ENCODE data around the gene CEACAM16.
"Not testable (repeated sequence)": the region's sequence is repeated elsewhere in the genome, so short reads cannot be mapped to it uniquely, and the experiment has no call there.

Gene CEACAM16

GRCh38 chr19:44677019-44677811 is 21.7 kb upstream of the CEACAM16 start:
- no peak for DNase-seq

GRCh38 chr19:44680536-44680935 is 18.4 kb upstream of the CEACAM16 start:
- no peak for DNase-seq

DNA sequence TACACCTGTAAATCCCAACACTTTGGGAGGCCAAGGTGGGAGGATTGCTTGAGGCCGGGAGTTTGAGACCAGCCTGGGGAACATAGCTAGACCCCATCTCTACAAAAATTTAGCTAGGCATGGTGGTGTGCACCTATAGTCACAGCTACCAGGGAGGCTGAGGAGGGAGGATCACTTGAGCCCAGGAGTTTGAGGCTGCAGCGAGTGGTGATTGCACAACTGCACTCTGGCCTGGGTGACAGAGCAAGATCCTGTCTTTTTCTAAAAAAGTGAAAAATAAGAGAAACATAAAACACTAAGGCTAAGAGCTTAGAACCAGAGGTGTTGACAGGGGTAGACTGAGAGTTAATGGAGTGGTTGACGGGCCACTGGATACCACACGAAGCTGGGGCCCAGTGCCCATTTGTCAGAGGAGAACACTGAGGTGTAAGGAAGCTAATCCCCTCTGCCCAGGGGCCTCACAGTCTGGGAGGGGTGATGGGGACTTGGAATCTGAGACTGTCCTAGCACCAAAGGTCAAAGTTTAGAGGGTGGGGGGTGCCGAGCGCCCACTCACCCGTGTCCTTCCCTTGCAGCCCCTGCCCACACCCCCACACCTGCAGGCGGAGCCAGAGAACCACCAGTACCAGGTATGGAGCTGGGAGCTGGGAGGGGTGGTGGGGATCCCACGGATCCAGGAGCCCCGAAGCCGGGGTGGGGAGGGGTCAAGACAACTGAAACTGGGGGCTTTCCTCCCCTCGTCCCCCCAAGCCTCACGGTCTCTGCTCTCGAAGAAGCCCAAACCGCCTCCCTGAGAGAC is 16.8 kb upstream of the CEACAM16 start:
- no peak for DNase-seq

DNA sequence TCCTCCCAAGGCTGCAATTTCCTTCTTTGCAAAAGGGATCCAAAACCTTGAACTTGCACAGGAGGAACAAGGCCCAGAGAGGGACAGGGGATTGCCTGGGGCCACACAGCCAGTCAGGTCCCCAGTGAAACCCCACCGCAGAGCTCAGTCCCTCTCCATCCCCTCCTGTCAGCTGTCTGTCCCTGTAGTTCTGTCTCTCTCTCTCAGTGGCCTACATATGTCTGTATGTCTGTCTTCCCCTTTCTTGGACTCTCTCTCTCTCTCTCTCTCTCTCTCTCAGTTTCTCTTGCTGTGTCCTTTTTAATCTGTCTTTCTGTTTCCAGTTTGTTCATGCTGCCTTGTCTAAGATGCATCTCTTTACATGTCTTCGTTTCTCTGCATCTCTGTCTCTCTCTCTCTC is 16.1 kb upstream of the CEACAM16 start:
- DNase-seq = no peak

DNA sequence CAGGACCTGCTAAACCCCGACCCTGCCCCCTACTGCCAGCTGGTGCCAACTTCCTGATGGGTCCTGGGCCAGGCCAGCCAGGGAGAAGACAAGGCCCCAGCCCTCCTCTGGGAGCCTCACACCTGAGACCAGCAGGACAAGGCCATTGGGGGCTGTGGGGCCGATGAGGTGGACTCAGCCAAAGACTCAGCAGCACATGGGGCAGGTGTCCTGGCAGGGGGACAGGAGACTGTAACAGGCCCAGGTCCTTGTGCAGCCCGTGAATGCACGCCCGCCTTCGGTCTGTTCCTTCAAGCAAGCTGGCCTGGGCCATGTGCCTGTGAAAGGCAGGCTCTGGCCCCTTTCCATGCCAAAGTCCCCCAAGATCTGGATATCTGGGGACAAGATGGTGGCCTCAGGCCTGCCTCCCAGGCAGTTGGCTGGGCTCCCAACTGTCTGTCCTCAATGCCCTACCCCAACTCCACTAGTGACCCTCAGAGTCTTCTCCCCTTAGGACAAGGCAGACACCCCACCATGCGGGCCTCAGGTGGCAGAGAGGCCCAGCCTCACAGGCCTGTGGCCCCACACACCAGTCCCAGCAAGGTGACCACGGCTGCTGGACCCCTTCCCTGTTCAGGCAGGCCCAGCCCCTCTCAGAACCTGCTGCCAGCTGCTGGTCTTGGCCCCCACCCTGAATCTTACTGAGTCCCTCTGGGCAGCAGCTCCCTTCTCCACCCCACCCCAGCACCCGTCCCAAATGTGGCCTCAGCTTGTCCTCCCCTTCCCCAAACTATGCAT is 15.3 kb upstream of the CEACAM16 start:
- DNase-seq = no peak

DNA sequence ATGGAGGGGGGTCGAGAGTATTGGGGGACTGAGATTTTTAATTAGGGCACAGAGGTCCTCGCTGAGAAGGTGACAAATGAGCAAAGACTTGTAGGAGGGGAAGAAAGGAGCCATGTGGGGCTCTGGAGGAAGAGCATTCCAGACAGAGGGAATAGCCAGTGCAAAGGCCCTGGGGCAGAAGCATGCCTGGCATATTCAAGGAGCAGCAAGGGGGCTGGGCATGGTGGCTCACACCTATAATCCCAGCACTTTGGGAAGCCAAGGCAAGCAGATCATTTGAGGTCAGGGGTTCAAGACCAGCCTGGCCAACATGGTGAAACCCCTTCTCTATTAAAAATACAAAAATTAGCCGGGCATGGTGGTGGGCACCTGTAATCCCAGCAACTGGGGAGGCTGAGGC is 14.6 kb upstream of the CEACAM16 start:
- DNase-seq = not testable (repeated sequence)

GRCh38 chr19:44684892-44685863 is 13.8 kb upstream of the CEACAM16 start:
- no peak for DNase-seq

DNA sequence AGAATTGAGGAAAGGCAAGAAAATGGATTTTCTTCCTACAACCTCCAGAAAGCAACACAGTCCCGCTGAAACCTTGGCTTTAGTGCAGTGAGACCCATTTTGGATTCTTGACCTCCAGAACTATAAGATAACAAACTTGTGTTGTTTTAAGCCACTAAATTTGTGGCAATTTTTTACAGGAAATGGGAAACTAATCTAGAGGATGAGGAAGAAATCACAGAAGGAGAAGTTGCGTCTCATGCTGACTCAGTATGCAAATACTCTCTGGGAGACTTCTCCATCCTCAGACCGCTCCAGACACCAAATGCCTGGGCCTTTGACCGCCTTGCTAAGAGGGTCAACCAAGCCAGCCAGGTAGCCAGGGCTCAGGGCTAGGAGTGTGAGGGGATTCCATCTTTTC is 13.1 kb upstream of the CEACAM16 start:
- DNase-seq = no peak

- no peak for DNase-seq
These were observed 12.1 kb upstream of the CEACAM16 start for GRCh38 chr19:44686896-44687295.

DNA sequence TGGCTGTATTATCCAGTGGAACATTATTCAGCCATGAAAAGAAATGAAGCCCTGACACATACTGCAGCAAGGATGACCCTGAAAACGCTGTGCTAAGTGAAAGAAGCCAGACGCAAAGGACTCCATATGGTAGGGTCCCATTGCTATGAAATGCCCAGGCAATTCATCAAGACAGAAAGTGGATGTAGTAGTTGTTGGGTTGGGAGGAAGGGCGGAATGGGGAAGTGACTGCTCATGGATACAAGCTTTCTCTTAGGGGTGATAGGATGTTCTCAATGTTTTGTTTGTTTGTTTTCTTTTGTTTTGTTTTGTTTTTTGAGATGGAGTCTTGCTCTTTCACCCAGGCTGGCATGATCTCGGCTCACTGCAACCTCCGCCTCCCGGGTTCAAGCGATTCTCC is 11.1 kb upstream of the CEACAM16 start:
- DNase-seq = no peak

DNA sequence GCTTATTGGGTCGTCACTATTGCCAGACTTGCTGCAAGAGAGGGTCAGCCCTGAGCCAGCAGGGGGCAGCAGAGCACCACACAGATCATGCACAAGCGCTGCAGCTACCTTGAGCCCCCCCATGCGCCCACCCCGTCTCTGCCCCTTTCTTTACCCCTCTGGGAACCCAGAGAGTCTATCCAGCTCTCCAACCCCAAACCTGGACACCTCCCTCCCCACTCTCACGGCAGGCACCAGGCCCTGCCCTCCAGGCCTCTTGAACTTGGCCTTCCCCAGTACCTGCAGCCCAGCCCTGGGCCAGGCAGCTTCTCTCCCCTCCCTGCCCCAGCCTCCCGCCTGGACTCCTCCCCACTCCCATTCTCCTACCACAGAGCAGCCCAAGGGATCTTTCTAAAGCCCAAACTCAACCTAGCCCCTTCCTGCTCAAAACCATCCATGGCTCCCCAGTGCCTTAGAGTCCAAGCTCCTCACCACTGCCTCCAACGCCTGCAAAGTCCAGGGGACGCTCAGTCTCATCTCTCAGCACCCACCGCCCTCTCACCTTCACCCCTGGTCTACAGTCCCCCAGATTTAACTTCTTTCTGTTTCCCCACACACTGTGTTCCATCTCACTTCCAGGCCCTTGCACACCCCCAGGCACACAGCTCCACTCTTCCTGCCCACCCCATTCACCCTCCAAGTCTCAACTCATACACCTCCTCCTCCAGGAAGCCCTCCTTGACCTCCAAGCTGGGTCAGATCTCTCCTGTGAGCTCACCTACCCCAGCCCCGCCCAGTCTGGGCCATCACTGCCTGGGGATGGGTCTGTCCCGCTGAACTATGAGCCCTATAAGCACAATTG is 9.4 kb upstream of the CEACAM16 start:
- peak; percentile 9 to 24 for DNase-seq

GRCh38 chr19:44690131-44690440 is 8.9 kb upstream of the CEACAM16 start:
- DNase-seq = no peak

- DNase-seq = no peak
These were observed 6.6 kb upstream of the CEACAM16 start for GRCh38 chr19:44692379-44692721.

GRCh38 chr19:44694184-44694579 is 4.8 kb upstream of the CEACAM16 start:
- no peak for DNase-seq

DNA sequence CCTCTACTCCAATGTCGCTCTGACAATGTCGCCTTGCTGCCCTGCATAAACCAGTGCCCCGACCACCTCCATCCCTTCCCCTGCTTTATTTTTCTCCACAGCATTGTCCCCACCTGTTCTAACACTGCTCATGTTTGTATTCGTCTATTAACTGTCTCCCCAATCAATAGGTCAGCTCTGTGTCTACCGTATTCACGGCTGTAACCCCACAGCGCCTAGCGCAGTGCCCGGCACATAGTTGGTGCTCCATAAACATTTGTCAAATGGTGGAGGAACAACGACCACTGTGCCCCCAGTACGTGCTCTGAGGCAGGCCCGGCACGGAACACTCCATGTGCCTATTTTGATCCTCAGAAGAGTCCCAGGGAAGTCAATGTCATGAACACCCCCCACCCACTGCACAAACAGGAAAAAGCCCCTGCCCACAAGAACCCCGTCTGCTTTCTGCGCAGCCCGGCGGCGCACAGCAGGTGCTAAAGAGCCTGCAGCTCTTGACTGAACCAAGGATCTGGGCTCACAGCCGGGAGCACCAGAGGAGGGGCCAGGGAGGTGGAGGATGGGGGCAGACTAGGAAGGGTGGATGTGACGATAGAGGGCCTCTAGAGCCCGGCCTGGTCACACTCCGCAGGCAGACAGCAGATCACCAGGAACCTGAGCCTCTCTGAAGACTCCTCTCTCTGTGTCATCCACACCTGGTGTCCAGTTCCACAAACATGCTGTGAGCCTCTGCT is 1.8 kb upstream of the CEACAM16 start:
- no peak for DNase-seq

DNA sequence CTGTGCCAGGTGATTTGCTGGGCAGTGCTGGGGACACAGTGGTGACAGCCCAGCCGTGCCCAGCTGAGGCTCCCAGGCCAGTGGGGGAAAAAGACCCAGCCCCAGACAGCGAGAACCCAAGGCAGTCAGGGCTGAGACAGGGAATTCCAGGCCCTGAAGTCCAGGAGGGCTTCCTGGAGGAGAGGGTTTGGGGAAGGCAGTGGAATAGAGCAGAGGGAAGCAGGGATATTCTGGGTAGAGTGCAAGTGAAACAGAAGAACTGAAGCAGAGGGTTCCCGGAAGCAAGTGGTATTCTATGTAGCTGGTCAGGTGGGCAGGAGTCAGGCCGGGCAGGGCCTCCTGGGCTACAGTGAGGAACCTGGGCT is 1.3 kb upstream of the CEACAM16 start:
- no peak for DNase-seq

GRCh38 chr19:44700547-44700946 is 1.6 kb downstream of the CEACAM16 start:
- DNase-seq = no peak

DNA sequence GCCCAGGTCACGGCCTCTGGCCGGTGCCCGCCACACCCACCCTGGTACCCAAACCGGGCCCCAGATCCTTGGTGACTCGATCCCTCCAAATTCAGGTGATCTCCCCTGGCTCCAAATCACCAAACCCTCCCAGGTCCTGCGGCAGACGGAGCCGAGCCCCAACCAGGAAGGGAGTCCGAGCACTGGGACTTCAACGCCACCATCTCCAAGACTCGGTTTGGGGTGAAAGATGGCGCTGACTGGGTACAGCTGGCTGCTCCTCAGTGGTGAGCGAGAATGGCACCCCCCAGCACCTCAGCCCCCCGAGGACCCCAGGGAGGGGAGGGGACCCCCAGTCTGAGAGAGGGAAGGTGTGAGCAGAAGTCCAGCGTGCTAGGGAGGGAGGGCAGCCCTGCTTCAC is 2.3 kb downstream of the CEACAM16 start:
- no peak for DNase-seq

DNA sequence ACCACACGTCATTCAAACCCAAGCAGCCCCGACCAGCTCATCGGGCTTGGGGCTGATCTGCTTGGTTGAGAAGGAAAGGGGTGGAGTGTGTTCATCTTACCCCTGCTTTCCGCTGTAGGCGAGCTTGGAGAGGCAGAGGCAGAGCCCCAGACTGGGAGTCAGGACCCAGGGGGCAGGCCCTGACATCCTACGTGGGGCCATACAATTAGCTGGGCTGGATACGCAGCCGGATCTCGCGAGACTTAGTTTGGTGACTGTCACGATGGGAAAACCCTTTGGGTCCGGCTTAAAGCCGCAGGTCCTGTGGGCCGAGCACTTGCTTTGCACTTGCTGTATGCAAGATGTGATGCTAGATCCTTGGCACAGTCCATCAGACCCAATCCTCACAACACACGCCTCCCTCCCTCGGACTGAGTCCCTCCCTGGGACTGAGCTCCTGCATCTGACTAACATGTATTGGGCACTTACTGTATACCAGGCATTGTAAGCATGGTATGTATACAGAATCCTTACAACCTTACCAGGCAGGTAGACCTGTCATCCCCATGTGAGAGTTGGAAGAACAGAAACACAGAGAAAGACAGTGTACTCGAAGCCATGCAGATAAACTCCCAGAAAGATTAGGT is 3.7 kb downstream of the CEACAM16 start:
- DNase-seq = no peak

GRCh38 chr19:44703336-44704078 is 4.6 kb downstream of the CEACAM16 start:
- no peak for DNase-seq
